ENCODE data around the gene QSOX2. TPM values are rescaled to one million over a fixed set of nuclear protein-coding genes. Genes with fewer than 3 reads are reported as not detected.

The QSOX2 gene
- total RNA-seq, 1 experiment from 2014 or later = 34.6 TPM

- ChIA-PET CTCF (no interaction called here), RAD21 (ENCODE audit: low non-redundant PET in 1 of 2, low total read pairs in 2 of 2, uncharacterized antibody in 2 of 2, unreplicated experiment in 2 of 2) (no interaction called here), POLR2A (no interaction called here)
- Histone ChIP-seq H3K4me2 (ENCODE audit: low read length) (no peak overlapping the region), H3K9me2 (ENCODE audit: insufficient read depth) (no peaks in the 10 kb centered on the region), H3K9ac (ENCODE audit: low read length) (no peak overlapping the region), H3K27me3 (ENCODE audit: insufficient read depth, low read length) (no peaks in the 10 kb centered on the region), H3K4me1 (ENCODE audit: control insufficient read depth in 1 of 2, insufficient read depth in 2 of 2, low read length in 2 of 2) (no peaks in the 10 kb centered on the region), H3K9me3 (ENCODE audit: control insufficient read depth in 1 of 2, insufficient read depth in 1 of 2, low read depth in 1 of 2, low read length in 2 of 2) (no peaks in the 10 kb centered on the region), H3K79me2 (ENCODE audit: insufficient read depth, low read length) (no peaks in the 10 kb centered on the region), H3K4me3 (replicated peaks in 1 of 2; ENCODE audit: low read depth in 1 of 2, low read length in 2 of 2) (no peak overlapping the region), H2AFZ (ENCODE audit: low read depth, low read length, poor library complexity, severe bottlenecking) (no peak overlapping the region), H3K36me3 (ENCODE audit: control insufficient read depth in 1 of 2, insufficient read depth in 2 of 2, low read length in 2 of 2) (peaks cover 23 to 30% of the 10 kb centered on the region in 2 experiments; a peak in 3 of 4 replicates), H3K27ac (ENCODE audit: low read depth, low read length) (no peak overlapping the region), H4K20me1 (ENCODE audit: insufficient read depth) (no peaks in the 10 kb centered on the region)
- TF ChIP-seq POLR2AphosphoS5 (IDR thresholded peaks at IDR 0.05; ENCODE audit: low read depth, low read length) (no peak), REST (IDR thresholded peaks at IDR 0.05; ENCODE audit: low read depth) (no peak), MAX (IDR thresholded peaks at IDR 0.05) (no peak), RAD21 (IDR thresholded peaks at IDR 0.05; ENCODE audit: low read depth) (no peak), ELF1 (IDR thresholded peaks at IDR 0.05; ENCODE audit: borderline replicate concordance, low read depth) (no peak), EZH2 (IDR thresholded peaks at IDR 0.05) (no peak), JUND (IDR thresholded peaks at IDR 0.05) (no peak), SP1 (IDR thresholded peaks at IDR 0.05; ENCODE audit: low read depth) (no peak), ZFX (IDR thresholded peaks at IDR 0.05) (no peak), CBX3 (IDR thresholded peaks at IDR 0.05; ENCODE audit: low read depth) (no peak), EZH2phosphoT487 (IDR thresholded peaks at IDR 0.05; ENCODE audit: borderline replicate concordance) (no peak), POLR2A (IDR thresholded peaks at IDR 0.05; ENCODE audit: borderline replicate concordance, extremely low read depth, insufficient read depth, insufficient read length) (no peak), FOSL1 (IDR thresholded peaks at IDR 0.05; ENCODE audit: low read depth) (no peak)
- TF ChIP-seq, protein P1, sequence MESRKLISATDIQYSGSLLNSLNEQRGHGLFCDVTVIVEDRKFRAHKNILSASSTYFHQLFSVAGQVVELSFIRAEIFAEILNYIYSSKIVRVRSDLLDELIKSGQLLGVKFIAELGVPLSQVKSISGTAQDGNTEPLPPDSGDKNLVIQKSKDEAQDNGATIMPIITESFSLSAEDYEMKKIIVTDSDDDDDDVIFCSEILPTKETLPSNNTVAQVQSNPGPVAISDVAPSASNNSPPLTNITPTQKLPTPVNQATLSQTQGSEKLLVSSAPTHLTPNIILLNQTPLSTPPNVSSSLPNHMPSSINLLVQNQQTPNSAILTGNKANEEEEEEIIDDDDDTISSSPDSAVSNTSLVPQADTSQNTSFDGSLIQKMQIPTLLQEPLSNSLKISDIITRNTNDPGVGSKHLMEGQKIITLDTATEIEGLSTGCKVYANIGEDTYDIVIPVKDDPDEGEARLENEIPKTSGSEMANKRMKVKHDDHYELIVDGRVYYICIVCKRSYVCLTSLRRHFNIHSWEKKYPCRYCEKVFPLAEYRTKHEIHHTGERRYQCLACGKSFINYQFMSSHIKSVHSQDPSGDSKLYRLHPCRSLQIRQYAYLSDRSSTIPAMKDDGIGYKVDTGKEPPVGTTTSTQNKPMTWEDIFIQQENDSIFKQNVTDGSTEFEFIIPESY (IDR thresholded peaks at IDR 0.05; ENCODE audit: extremely low read depth, insufficient replicate concordance, low read length) = no peak
- TF ChIP-seq, protein P2, sequence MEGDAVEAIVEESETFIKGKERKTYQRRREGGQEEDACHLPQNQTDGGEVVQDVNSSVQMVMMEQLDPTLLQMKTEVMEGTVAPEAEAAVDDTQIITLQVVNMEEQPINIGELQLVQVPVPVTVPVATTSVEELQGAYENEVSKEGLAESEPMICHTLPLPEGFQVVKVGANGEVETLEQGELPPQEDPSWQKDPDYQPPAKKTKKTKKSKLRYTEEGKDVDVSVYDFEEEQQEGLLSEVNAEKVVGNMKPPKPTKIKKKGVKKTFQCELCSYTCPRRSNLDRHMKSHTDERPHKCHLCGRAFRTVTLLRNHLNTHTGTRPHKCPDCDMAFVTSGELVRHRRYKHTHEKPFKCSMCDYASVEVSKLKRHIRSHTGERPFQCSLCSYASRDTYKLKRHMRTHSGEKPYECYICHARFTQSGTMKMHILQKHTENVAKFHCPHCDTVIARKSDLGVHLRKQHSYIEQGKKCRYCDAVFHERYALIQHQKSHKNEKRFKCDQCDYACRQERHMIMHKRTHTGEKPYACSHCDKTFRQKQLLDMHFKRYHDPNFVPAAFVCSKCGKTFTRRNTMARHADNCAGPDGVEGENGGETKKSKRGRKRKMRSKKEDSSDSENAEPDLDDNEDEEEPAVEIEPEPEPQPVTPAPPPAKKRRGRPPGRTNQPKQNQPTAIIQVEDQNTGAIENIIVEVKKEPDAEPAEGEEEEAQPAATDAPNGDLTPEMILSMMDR (IDR thresholded peaks at IDR 0.05 in 2 of 3, conservative IDR thresholded peaks at IDR 0.05 in 1 of 3; ENCODE audit: borderline replicate concordance in 1 of 3, insufficient read depth in 1 of 3, low read depth in 2 of 3, low read length in 2 of 3) = no peak
- TF ChIP-seq, protein P3, sequence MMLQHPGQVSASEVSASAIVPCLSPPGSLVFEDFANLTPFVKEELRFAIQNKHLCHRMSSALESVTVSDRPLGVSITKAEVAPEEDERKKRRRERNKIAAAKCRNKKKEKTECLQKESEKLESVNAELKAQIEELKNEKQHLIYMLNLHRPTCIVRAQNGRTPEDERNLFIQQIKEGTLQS (IDR thresholded peaks at IDR 0.05) = no peak
- no TSS peak for BruUV-seq (replicated peaks)
- intact Hi-C loops (cut with micrococcal nuclease) = no loop called here
- DNase-seq (ENCODE audit: low read depth, low spot score) (no peak), ATAC-seq (no peak)
Observed at GRCh38 chr9:136212345-136212950, 33.2 kb downstream of the QSOX2 start.
